ENCODE measurements around the gene PPDPF.

GRCh38 chr20:63481503-63481902, 39.1 kb upstream of the PPDPF start:
- TF ChIP-seq CTCF (IDR thresholded peaks at IDR 0.05): no peak
- TF ChIP-seq POLR2A (IDR thresholded peaks at IDR 0.05): no peak
